ENCODE measurements around the gene DAB1. TPM values are rescaled to one million over a fixed set of nuclear protein-coding genes. Genes with fewer than 3 reads are reported as not detected.

The DAB1 gene
- total RNA-seq, 6 experiments from 2014 or later = 0.76 to 1.9 (median 1.1) TPM

- 90% methylated on average over 2 of the region's 4 CpGs for WGBS (ENCODE audit: insufficient coverage, low coverage, low lambda C conversion rate, missing lambda C conversion rate)
- no peak for DNase-seq
- Histone ChIP-seq H3K27me3 (no peaks in the 10 kb centered on the region), H3K36me3 (no peaks in the 10 kb centered on the region), H3K27ac (no peak overlapping the region), H3K4me3 (no peak overlapping the region), H3K4me1 (peaks cover 0 to 15% (median 0%) of the 10 kb centered on the region in 4 donors), H3K9me3 (no peaks in the 10 kb centered on the region)
- intact Hi-C loops (cut with DNase I) = no loop called here
- no peak for TF ChIP-seq POLR2A (IDR thresholded peaks at IDR 0.05)
- TF ChIP-seq CTCF (IDR thresholded peaks at IDR 0.05) = no peak
- ATAC-seq = no peak
Measured at GRCh38 chr1:57321776-57322175, 102.1 kb downstream of the DAB1 start.

- Histone ChIP-seq H3K9me3 (no peaks in the 10 kb centered on the region), H3K27ac (no peak overlapping the region), H3K4me1 (peaks cover 0 to 6% (median 0%) of the 10 kb centered on the region in 4 donors), H3K27me3 (no peaks in the 10 kb centered on the region), H3K4me3 (no peak overlapping the region), H3K36me3 (no peaks in the 10 kb centered on the region)
- 73% methylated on average over 1 of the region's 3 CpGs for WGBS (ENCODE audit: insufficient coverage, low coverage, low lambda C conversion rate, missing lambda C conversion rate)
- TF ChIP-seq POLR2A (IDR thresholded peaks at IDR 0.05) = no peak
- no peak for ATAC-seq
- no peak for DNase-seq
- intact Hi-C loops (cut with DNase I) = no loop called here
Measured at GRCh38 chr1:57319791-57320190, 104.1 kb downstream of the DAB1 start.

GRCh38 chr1:57319165-57319564 is 104.7 kb downstream of the DAB1 start:
- no peak overlapping the region for H3K27ac ChIP-seq
- DNase-seq = no peak
- 64% methylated on average over 2 of the region's 4 CpGs for WGBS (ENCODE audit: insufficient coverage, low coverage, low lambda C conversion rate, missing lambda C conversion rate)

GRCh38 chr1:57316861-57317260 is 107.0 kb downstream of the DAB1 start:
- intact Hi-C loops (cut with DNase I) = no loop called here
- Histone ChIP-seq H3K27me3 (no peaks in the 10 kb centered on the region), H3K36me3 (no peaks in the 10 kb centered on the region), H3K4me3 (no peak overlapping the region), H3K9me3 (no peaks in the 10 kb centered on the region), H3K27ac (no peak overlapping the region), H3K4me1 (no peaks in the 10 kb centered on the region)
- no peak for ATAC-seq
- WGBS (ENCODE audit: insufficient coverage, low coverage, low lambda C conversion rate, missing lambda C conversion rate) = 75% methylated on average over 2 of the region's 4 CpGs
- no peak for DNase-seq
- no peak for TF ChIP-seq CTCF (IDR thresholded peaks at IDR 0.05)
- no peak for TF ChIP-seq POLR2A (IDR thresholded peaks at IDR 0.05)

More at GRCh38 chr1:57319165-57319564, 104.7 kb downstream of the DAB1 start:
- H3K9me3 ChIP-seq = no peaks in the 10 kb centered on the region
- TF ChIP-seq POLR2A (IDR thresholded peaks at IDR 0.05) = no peak
- no peak for TF ChIP-seq CTCF (IDR thresholded peaks at IDR 0.05)
- no peaks in the 10 kb centered on the region for H3K27me3 ChIP-seq
- no peaks in the 10 kb centered on the region for H3K4me1 ChIP-seq
- ATAC-seq = no peak
- intact Hi-C loops (cut with DNase I) = no loop called here
- H3K4me3 ChIP-seq = no peak overlapping the region
- no peaks in the 10 kb centered on the region for H3K36me3 ChIP-seq

- H3K4me1 ChIP-seq = peaks cover 0 to 3% (median under 1%) of the 10 kb centered on the region in 4 donors
- intact Hi-C loops (cut with DNase I) = no loop called here
- no peaks in the 10 kb centered on the region for H3K36me3 ChIP-seq
- WGBS (ENCODE audit: insufficient coverage, low coverage, low lambda C conversion rate, missing lambda C conversion rate) = 74% methylated on average over 3 of the region's 3 CpGs
- no peak overlapping the region for H3K27ac ChIP-seq
- no peaks in the 10 kb centered on the region for H3K27me3 ChIP-seq
- TF ChIP-seq POLR2A (IDR thresholded peaks at IDR 0.05) (no peak), CTCF (IDR thresholded peaks at IDR 0.05) (no peak)
- H3K4me3 ChIP-seq = no peak overlapping the region
- H3K9me3 ChIP-seq = no peaks in the 10 kb centered on the region
- ATAC-seq (no peak), DNase-seq (no peak)
Measured at GRCh38 chr1:57316291-57316690, 107.6 kb downstream of the DAB1 start.

All from right lobe of liver (tissue), 6 donors.